HG03565 (cell line): ENCODE results near the gene MCM5.
"Not testable (repeated sequence)": the region's sequence is repeated elsewhere in the genome, so short reads cannot be mapped to it uniquely, and the experiment has no call there.

ENCODE experiments used
- ATAC-seq: cut with Tn5 transposase; IDR thresholded peaks from one replicate; pipeline ENCODE4 v1.9.1; 2021; ENCODE audit warnings: mild to moderate bottlenecking, moderate library complexity; ENCODE audit not compliant: unreplicated experiment

The MCM5 gene

GRCh38 chr22:35467681-35468434 lies 67.9 kb downstream of the MCM5 start:
- no peak for ATAC-seq

- ATAC-seq, result no peak
These were observed 71.0 kb downstream of the MCM5 start for GRCh38 chr22:35470903-35471321.

GRCh38 chr22:35471566-35471965 lies 71.6 kb downstream of the MCM5 start:
- ATAC-seq, result not testable (repeated sequence)

- no peak for ATAC-seq
These were observed 72.5 kb downstream of the MCM5 start for GRCh38 chr22:35472488-35472887.

GRCh38 chr22:35473971-35474370 lies 74.0 kb downstream of the MCM5 start:
- no peak for ATAC-seq
